NB4 (cell line): ENCODE data around the gene STK36.
A peak's percentile ranks its signal among the peaks of the same experiment; 100 is the strongest.

Source experiments
- DNase-seq: peaks from one replicate; pipeline ENCODE4 v3.0.0; 2010; ENCODE audit warnings: low read depth
- H3K4me3 ChIP-seq: one replicate; pipeline ENCODE4 v1.5.1; 2011; ENCODE audit warnings: mild to moderate bottlenecking, low read depth, low read length, moderate library complexity
- MAX ChIP-seq: IDR thresholded peaks from 2 replicates; pipeline ENCODE4 v1.6.1; 2011; ENCODE audit warnings: low read depth, low read length
- MYC ChIP-seq: IDR thresholded peaks from 2 replicates; pipeline ENCODE4 v1.6.1; 2011; ENCODE audit warnings: low read depth, low read length
- POLR2A ChIP-seq: IDR thresholded peaks from 2 replicates; pipeline ENCODE4 v1.6.1; 2011; ENCODE audit warnings: mild to moderate bottlenecking; ENCODE audit not compliant: insufficient read length; ENCODE audit errors: extremely low read depth
- TF ChIP-seq, protein P1 (sequence below): IDR thresholded peaks from one replicate; pipeline ENCODE4 v1.5.1; 2012; ENCODE audit warnings: low read depth, low read length

Gene STK36

DNA sequence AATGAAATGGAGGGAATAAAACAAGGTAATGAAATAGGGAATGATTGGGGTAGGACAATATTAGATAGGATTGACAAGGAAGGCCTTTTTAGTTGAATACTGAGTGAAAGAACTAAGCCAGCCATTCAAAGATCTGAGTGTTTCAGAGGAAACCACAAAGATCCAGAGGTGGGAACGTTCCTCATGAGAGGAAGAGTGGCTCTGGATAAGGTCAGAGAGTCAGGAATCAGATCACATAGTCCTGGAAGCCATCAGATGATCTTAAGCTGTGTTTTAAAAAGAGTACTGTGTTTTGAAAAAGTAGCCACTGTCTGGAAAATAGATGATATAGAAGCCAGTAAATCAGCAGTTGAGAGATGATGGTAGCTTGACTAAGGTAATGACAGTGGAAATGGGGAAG is 50.5 kb downstream of the STK36 start:
- H3K4me3 ChIP-seq, result no peak overlapping the region
- DNase-seq, result no peak
- TF ChIP-seq MAX (no peak), POLR2A (no peak)

- peak; percentile 61 for DNase-seq
- TF ChIP-seq MYC (no peak), MAX (no peak), POLR2A (no peak)
- TF ChIP-seq, protein P1, sequence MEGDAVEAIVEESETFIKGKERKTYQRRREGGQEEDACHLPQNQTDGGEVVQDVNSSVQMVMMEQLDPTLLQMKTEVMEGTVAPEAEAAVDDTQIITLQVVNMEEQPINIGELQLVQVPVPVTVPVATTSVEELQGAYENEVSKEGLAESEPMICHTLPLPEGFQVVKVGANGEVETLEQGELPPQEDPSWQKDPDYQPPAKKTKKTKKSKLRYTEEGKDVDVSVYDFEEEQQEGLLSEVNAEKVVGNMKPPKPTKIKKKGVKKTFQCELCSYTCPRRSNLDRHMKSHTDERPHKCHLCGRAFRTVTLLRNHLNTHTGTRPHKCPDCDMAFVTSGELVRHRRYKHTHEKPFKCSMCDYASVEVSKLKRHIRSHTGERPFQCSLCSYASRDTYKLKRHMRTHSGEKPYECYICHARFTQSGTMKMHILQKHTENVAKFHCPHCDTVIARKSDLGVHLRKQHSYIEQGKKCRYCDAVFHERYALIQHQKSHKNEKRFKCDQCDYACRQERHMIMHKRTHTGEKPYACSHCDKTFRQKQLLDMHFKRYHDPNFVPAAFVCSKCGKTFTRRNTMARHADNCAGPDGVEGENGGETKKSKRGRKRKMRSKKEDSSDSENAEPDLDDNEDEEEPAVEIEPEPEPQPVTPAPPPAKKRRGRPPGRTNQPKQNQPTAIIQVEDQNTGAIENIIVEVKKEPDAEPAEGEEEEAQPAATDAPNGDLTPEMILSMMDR, result no peak
Observed at GRCh38 chr2:218722876-218723785, 51.2 kb downstream of the STK36 start.

DNA sequence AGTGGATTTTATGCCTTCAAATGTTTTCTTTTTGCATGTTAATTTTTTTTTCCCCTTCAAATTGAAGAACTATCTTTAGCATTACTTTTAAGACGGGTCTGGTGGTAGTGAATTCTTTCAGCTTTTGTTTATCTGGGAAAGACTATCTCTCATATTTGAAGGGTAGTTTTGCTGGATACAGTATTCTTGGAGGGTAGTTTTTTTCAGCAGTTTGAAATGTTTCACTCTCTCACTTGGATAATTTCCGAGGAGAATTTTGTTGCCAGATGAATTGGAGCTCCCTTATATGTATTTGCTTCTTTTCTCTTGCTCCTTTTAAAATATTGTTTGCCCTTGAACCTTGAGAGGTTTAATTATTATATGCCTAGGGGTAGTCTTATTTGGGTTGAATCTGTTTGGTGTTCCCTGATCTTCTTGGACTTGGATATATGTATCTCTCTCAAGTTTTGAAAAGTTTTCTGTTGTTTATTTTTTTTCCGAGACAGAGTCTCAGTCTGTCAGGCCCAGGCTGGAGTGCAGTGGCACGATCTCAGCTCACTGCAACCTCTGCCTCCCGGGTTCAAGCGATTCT is 54.2 kb downstream of the STK36 start:
- TF ChIP-seq MYC (no peak), POLR2A (no peak)
- TF ChIP-seq, protein P1, result no peak
- H3K4me3 ChIP-seq, result no peak overlapping the region
- no peak for DNase-seq

More at GRCh38 chr2:218722876-218723785, 51.2 kb downstream of the STK36 start:
- no peak overlapping the region for H3K4me3 ChIP-seq

DNA sequence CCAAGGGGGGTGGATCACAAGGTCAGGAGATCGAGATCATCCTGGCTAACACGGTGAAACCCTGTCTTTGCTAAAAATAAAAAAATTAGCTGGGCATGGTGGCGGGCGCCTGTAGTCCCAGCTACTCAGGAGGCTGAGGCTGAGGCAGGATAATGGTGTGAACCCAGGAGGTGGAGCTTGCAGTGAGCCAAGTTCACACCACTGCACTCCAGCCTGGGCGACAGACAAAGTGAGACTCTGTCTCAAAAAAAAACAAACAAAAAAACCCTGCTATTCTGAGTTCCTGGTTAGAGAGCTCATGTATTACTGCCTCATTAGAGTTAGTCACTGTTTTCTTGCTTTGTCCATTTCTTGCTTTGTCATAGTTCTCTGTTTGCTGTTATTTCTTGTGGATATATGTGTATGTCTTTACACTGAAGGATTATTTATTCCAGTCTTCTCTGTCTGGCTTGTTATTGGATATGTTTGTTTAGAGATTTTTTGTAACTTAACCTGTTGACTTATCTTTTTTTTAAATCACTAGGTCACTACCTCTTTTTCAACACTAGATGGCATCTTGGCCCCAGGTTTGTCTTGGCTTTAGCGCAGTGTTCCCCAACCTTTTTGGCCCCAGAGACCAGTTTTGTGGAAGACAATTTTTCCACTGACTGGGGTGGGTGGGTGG is 55.7 kb downstream of the STK36 start:
- no peak overlapping the region for H3K4me3 ChIP-seq
- peak; percentile 66 for DNase-seq
- TF ChIP-seq MAX, result no peak
- TF ChIP-seq, protein P1, result peak; percentile 42
- no peak for TF ChIP-seq MYC

DNA sequence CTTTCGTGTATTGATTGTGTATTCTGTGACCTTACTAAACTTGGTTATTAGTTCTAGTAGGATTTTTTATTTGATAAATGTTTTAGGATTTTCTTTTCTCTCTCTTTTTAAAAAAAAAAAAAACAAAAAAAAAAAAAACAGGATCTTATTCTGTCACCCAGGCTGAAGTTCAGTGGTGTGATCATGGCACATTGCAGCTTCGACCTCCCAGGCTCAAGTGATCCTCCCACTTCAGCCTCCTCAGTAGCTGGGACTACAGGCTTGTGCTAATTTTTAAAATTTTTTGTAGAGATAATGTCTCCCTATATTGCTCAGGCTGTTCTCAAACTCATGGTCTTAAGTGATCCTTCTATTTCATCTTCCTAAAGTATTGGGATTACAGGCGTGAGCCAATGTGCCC is 57.8 kb downstream of the STK36 start:
- DNase-seq, result no peak
- H3K4me3 ChIP-seq, result no peak overlapping the region
- no peak for TF ChIP-seq MYC
- no peak for TF ChIP-seq MAX
- TF ChIP-seq, protein P1, result no peak
- TF ChIP-seq POLR2A, result no peak

DNA sequence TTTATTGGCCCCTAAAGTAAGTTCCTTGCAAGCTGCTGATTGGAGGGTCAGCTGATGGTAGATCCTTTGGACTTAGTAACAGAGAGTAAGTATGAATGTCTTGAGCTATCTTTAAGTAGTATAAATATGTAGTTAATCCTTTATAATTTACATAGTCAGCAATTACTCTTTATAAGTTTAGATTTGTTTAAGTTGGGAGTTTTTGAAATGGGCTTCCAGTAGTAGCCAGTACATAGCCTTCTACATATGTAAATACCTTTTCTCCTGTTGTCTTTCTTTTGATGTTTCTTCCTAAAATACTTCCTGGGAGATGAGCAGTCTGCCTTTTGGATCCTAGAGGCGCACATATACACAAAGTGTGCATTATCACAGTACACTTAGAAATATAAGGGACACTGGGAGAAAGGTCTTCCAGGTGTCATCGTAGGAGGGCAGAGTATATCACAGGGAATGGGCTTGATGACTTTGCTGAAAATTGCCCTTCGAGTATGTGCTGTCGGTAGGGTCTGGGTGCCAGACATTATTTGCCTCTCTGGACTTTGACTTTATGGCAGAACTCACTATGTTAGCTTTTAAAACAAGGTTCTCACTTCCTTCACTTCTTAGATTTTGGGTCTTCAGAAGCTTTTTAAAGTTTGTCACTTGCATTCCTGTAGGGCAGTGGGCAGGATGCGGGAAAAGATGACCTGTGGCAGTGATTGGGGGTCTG is 60.3 kb downstream of the STK36 start:
- no peak overlapping the region for H3K4me3 ChIP-seq
- no peak for TF ChIP-seq POLR2A
- TF ChIP-seq MYC, result no peak
- TF ChIP-seq, protein P1, result no peak
- TF ChIP-seq MAX, result no peak
- no peak for DNase-seq
